HEK293T (cell line): ENCODE data around the gene CCDC141.

ENCODE experiments used
- CTCF ChIA-PET: fragments of 350-600 bp; formaldehyde crosslinking; extraction: SDS; loops from one replicate; lab custom pipeline; 2021; ENCODE audit warnings: antibody characterized with exemption, inconsistent platforms; lab: Yijun Ruan, JAX
- POLR2A ChIA-PET: fragments of 350-600 bp; formaldehyde crosslinking; extraction: SDS; loops from one replicate; lab custom pipeline; 2020; ENCODE audit warnings: antibody characterized with exemption, inconsistent platforms; lab: Yijun Ruan, JAX
- DNase-seq: peaks from one replicate; pipeline ENCODE4 v3.0.0; 2012; ENCODE audit warnings: mixed read lengths; ENCODE audit errors: extremely low spot score
- ARNT ChIP-seq: fragments of 450-650 bp; IDR thresholded peaks from 2 replicates; pipeline ENCODE4 v1.6.1; 2017; ENCODE audit warnings: mild to moderate bottlenecking
- BHLHE40 ChIP-seq: fragments of 450-650 bp; IDR thresholded peaks from 2 replicates; pipeline ENCODE4 v1.6.1; 2016; ENCODE audit warnings: mild to moderate bottlenecking, moderate library complexity, borderline replicate concordance
- CTBP1 ChIP-seq: fragments of 450-650 bp; IDR thresholded peaks from 2 replicates; pipeline ENCODE4 v1.6.1; 2016; ENCODE audit warnings: borderline replicate concordance
- ELF4 ChIP-seq: fragments of 450-650 bp; IDR thresholded peaks from 2 replicates; pipeline ENCODE4 v1.6.1; 2017; ENCODE audit warnings: antibody characterized with exemption
- FOXA1 ChIP-seq: fragments of 450-650 bp; IDR thresholded peaks from 2 replicates; pipeline ENCODE4 v1.6.1; 2016; ENCODE audit warnings: mild to moderate bottlenecking
- FOXK2 ChIP-seq: fragments of 450-650 bp; IDR thresholded peaks from 2 replicates; pipeline ENCODE4 v1.6.1; 2016; ENCODE audit warnings: mild to moderate bottlenecking
- FOXM1 ChIP-seq: fragments of 450-650 bp; IDR thresholded peaks from 2 replicates; pipeline ENCODE4 v1.6.1; 2017; ENCODE audit warnings: mild to moderate bottlenecking, borderline replicate concordance
- HDGF ChIP-seq: fragments of 450-650 bp; IDR thresholded peaks from 2 replicates; pipeline ENCODE4 v1.6.1; 2017; ENCODE audit warnings: antibody characterized with exemption, borderline replicate concordance
- L3MBTL2 ChIP-seq: fragments of 450-650 bp; conservative IDR thresholded peaks from 2 replicates; pipeline ENCODE4 v1.6.1; 2016; ENCODE audit warnings: mild to moderate bottlenecking
- LEF1 ChIP-seq: fragments of 450-650 bp; IDR thresholded peaks from 2 replicates; pipeline ENCODE4 v1.6.1; 2017; ENCODE audit warnings: mild to moderate bottlenecking, borderline replicate concordance
- NFRKB ChIP-seq: fragments of 450-650 bp; IDR thresholded peaks from 2 replicates; pipeline ENCODE4 v1.6.1; 2016; ENCODE audit warnings: mild to moderate bottlenecking, moderate library complexity
- PKNOX1 ChIP-seq: fragments of 450-650 bp; IDR thresholded peaks from 2 replicates; pipeline ENCODE4 v1.6.1; 2016
- SP1 ChIP-seq: fragments of 450-650 bp; IDR thresholded peaks from 2 replicates; pipeline ENCODE4 v1.6.1; 2017
- SUZ12 ChIP-seq: fragments of 450-650 bp; IDR thresholded peaks from 2 replicates; pipeline ENCODE4 v1.6.1; 2016; ENCODE audit warnings: mild to moderate bottlenecking
- TARDBP ChIP-seq: fragments of 450-650 bp; IDR thresholded peaks from 2 replicates; pipeline ENCODE4 v1.6.1; 2016
- ZNF384 ChIP-seq: fragments of 450-650 bp; IDR thresholded peaks from 2 replicates; pipeline ENCODE4 v1.6.1; 2016

CCDC141 gene

DNA sequence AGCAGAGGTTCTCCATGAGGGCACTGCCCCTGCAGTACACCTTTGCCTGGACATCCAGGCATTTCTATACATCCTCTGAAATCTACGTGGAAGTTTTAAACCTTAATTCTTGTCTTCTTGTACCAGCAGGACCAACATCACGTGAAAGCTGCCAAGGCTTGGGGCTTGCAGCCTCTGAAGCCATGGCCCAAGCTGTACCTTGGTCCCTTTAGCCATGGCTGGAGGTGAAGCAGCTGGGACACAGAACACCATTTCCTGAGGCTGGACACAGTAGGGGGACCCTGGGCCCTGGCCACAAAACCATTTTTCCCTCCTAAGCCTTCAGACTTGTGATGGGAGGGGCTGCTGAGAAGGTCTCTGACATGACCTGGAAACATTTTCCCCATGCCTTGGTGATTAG, 32.8 kb upstream of the CCDC141 start:
- ChIA-PET POLR2A (no interaction called here), CTCF (no interaction called here)
- no peak for DNase-seq
- TF ChIP-seq LEF1, result no peak
- no peak for TF ChIP-seq FOXK2
- no peak for TF ChIP-seq SP1
- TF ChIP-seq SUZ12, result no peak
- no peak for TF ChIP-seq ARNT
- TF ChIP-seq L3MBTL2, result no peak
- no peak for TF ChIP-seq NFRKB
- TF ChIP-seq PKNOX1, result no peak
- no peak for TF ChIP-seq CTBP1
- TF ChIP-seq FOXA1, result no peak
- no peak for TF ChIP-seq BHLHE40
- no peak for TF ChIP-seq TARDBP
- TF ChIP-seq ZNF384, result no peak
- no peak for TF ChIP-seq HDGF
- no peak for TF ChIP-seq ELF4

- CTCF ChIA-PET, result no interaction called here
- POLR2A ChIA-PET, result no interaction called here
- no peak for DNase-seq
- TF ChIP-seq CTBP1 (no peak), SP1 (no peak), LEF1 (no peak), FOXM1 (no peak), ARNT (no peak), TARDBP (no peak), SUZ12 (no peak), FOXK2 (no peak), L3MBTL2 (no peak), BHLHE40 (no peak), NFRKB (no peak), ZNF384 (no peak), PKNOX1 (no peak), ELF4 (no peak), HDGF (no peak), FOXA1 (no peak)
These were observed 32.0 kb upstream of the CCDC141 start for GRCh38 chr2:179081954-179082353.

- POLR2A ChIA-PET, result no interaction called here
- CTCF ChIA-PET, result no interaction called here
- DNase-seq, result no peak
- TF ChIP-seq PKNOX1 (no peak), ELF4 (no peak), ARNT (no peak), L3MBTL2 (no peak), SP1 (no peak), NFRKB (no peak), HDGF (no peak), FOXM1 (no peak), LEF1 (no peak), SUZ12 (no peak), TARDBP (no peak), FOXK2 (no peak)
These were observed 22.6 kb upstream of the CCDC141 start for GRCh38 chr2:179072527-179072926.

DNA sequence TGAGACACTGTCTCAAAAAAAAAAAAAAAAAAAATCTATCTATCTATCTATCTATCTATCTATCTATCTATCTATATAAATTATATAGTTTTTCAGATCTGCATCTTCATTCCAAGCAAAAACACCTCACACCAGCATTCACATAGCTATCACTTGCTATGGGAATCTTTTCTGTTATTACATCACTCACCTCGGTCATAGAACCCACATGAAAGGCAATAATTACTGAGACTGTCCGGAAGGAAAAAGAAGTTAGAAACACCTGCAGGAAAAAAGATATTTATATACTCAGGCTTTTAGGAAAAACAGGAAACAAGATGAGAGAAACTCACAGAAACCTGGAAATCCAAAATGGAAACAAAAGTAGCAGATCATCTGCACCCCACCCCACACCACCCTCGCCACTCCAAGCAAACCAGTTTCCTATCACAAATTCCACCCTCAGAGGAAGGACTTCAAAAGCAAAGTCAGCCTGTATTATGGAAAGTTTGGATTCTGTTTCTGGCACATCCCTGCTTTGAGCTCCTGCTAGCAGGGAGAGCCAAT, 21.9 kb upstream of the CCDC141 start:
- DNase-seq, result no peak
- POLR2A ChIA-PET, result no interaction called here
- CTCF ChIA-PET, result no interaction called here
- no peak for TF ChIP-seq SP1
- no peak for TF ChIP-seq ARNT
- no peak for TF ChIP-seq FOXA1
- no peak for TF ChIP-seq SUZ12
- no peak for TF ChIP-seq NFRKB
- TF ChIP-seq LEF1, result no peak
- TF ChIP-seq ELF4, result no peak
- TF ChIP-seq CTBP1, result no peak
- no peak for TF ChIP-seq FOXM1
- no peak for TF ChIP-seq L3MBTL2
- TF ChIP-seq HDGF, result no peak
- TF ChIP-seq BHLHE40, result no peak
- no peak for TF ChIP-seq FOXK2
- no peak for TF ChIP-seq ZNF384
- no peak for TF ChIP-seq PKNOX1
- TF ChIP-seq TARDBP, result no peak

DNA sequence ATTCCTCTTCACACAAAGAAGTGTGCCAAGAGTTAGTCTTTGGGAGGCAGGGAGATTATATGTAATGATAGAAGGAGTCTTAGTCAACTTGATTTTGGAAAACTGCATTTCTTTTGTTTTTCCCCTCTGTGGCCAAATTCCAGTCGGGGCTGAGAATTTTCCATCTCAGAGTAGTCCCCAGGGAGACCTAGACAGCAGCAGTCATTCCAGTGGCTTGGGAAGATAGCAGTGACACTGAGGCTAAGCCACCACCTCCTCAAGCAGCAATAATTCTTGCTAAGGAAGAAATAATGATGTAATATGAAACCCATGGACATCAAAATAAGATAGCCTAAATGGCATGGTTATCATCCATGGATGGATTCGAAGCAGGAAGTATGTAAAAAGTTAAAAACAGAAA, 21.0 kb upstream of the CCDC141 start:
- TF ChIP-seq FOXM1 (no peak), ELF4 (no peak), HDGF (no peak), TARDBP (no peak), NFRKB (no peak), SUZ12 (no peak)
- ChIA-PET POLR2A (no interaction called here), CTCF (interaction anchor here (0.7 kb wide), 1 partner anchor 481 kb away, joined by 3 read pairs; no protein-coding TSS in a partner anchor)
- DNase-seq, result no peak

DNA sequence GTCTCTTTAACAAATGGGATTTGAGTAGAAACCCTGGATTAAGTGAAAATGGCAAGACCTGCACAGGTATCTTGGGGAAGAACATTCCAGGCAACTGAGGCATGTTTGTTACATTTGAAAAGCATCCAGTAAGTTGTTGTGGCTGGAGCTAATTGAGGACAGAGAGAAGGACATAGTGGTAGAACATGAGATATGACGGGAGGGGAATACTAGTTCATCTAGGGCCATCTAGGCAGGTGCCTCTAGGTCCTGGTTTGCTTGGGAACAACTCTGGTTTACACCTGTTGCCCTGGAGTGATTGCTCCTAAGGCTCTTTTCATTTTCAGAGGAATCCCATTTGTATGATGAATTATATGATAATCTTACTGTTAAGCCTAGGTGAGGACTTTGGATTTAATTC, 19.7 kb upstream of the CCDC141 start:
- TF ChIP-seq NFRKB (no peak), ZNF384 (no peak), FOXK2 (no peak), LEF1 (no peak), BHLHE40 (no peak), FOXA1 (no peak), CTBP1 (no peak), TARDBP (no peak), PKNOX1 (no peak), SUZ12 (no peak)
- ChIA-PET POLR2A (no interaction called here), CTCF (no interaction called here)
- DNase-seq, result no peak
